ENCODE results near the gene ST7. TPM values are rescaled to one million over a fixed set of nuclear protein-coding genes. Genes with fewer than 3 reads are reported as not detected.

Gene ST7
- polyA plus RNA-seq, 1 donor from 2014 or later: 76.8 TPM

- Histone ChIP-seq H3K79me2 (replicated peaks; ENCODE audit: insufficient read depth, low read length) (no peaks in the 10 kb centered on the region), H3K4me3 (ENCODE audit: low read length) (no peak overlapping the region), H3K4me2 (ENCODE audit: low read length) (no peak overlapping the region), H3K9ac (ENCODE audit: low read length) (no peak overlapping the region), H3K27me3 (ENCODE audit: insufficient read depth, low read depth, low read length) (no peaks in the 10 kb centered on the region), H3K9me2 (ENCODE audit: insufficient read depth, low read length) (no peaks in the 10 kb centered on the region), H3K27ac (ENCODE audit: low read length) (no peak overlapping the region), H4K20me1 (ENCODE audit: insufficient read depth) (no peaks in the 10 kb centered on the region), H3K36me3 (ENCODE audit: insufficient read depth, low read length) (peaks cover 23% of the 10 kb centered on the region), H2AFZ (ENCODE audit: low read depth, low read length) (no peak overlapping the region), H3K9me3 (ENCODE audit: low read length) (no peaks in the 10 kb centered on the region), H3F3A (ENCODE audit: insufficient read depth, low read length, poor library complexity, severe bottlenecking) (no peaks in the 10 kb centered on the region)
- TF ChIP-seq TAF1 (IDR thresholded peaks at IDR 0.05; ENCODE audit: low read depth): no peak
- TF ChIP-seq MXI1 (conservative IDR thresholded peaks at IDR 0.05; ENCODE audit: poor library complexity, severe bottlenecking): no peak
- no peak for TF ChIP-seq CTCF (IDR thresholded peaks at IDR 0.05; ENCODE audit: poor library complexity, severe bottlenecking)
- no peak for TF ChIP-seq EZH2 (IDR thresholded peaks at IDR 0.05; ENCODE audit: borderline replicate concordance, insufficient read depth, low read length, poor library complexity, severe bottlenecking)
- TF ChIP-seq SMC3 (conservative IDR thresholded peaks at IDR 0.05; ENCODE audit: poor library complexity): no peak
- no peak for TF ChIP-seq POLR2AphosphoS5 (IDR thresholded peaks at IDR 0.05)
Measured at GRCh38 chr7:117134889-117135552, 181.7 kb downstream of the ST7 start.

GRCh38 chr7:117135553-117135891 is 182.2 kb downstream of the ST7 start:
- Histone ChIP-seq H3K9me3 (ENCODE audit: low read length) (no peaks in the 10 kb centered on the region), H3K36me3 (ENCODE audit: insufficient read depth, low read length) (peaks cover 23% of the 10 kb centered on the region), H2AFZ (ENCODE audit: low read depth, low read length) (no peak overlapping the region), H3K9me2 (ENCODE audit: insufficient read depth, low read length) (no peaks in the 10 kb centered on the region), H4K20me1 (ENCODE audit: insufficient read depth) (no peaks in the 10 kb centered on the region), H3K9ac (ENCODE audit: low read length) (no peak overlapping the region), H3K4me2 (ENCODE audit: low read length) (no peak overlapping the region), H3K79me2 (replicated peaks; ENCODE audit: insufficient read depth, low read length) (no peaks in the 10 kb centered on the region), H3K27ac (ENCODE audit: low read length) (no peak overlapping the region), H3K27me3 (ENCODE audit: insufficient read depth, low read depth, low read length) (no peaks in the 10 kb centered on the region), H3K4me3 (ENCODE audit: low read length) (no peak overlapping the region), H3F3A (ENCODE audit: insufficient read depth, low read length, poor library complexity, severe bottlenecking) (no peaks in the 10 kb centered on the region)
- TF ChIP-seq EZH2 (IDR thresholded peaks at IDR 0.05; ENCODE audit: borderline replicate concordance, insufficient read depth, low read length, poor library complexity, severe bottlenecking) (no peak), POLR2AphosphoS5 (IDR thresholded peaks at IDR 0.05) (no peak), EP300 (conservative IDR thresholded peaks at IDR 0.05; ENCODE audit: poor library complexity, severe bottlenecking) (no peak), MXI1 (conservative IDR thresholded peaks at IDR 0.05; ENCODE audit: poor library complexity, severe bottlenecking) (no peak)

GRCh38 chr7:117137868-117138267 is 184.6 kb downstream of the ST7 start:
- Histone ChIP-seq H4K20me1 (ENCODE audit: insufficient read depth) (no peaks in the 10 kb centered on the region), H3K36me3 (ENCODE audit: insufficient read depth, low read length) (peaks cover 28% of the 10 kb centered on the region), H3K4me2 (ENCODE audit: low read length) (no peak overlapping the region)

More at GRCh38 chr7:117137868-117138267, 184.6 kb downstream of the ST7 start:
- Histone ChIP-seq H3K27ac (ENCODE audit: low read length) (no peak overlapping the region), H3K79me2 (replicated peaks; ENCODE audit: insufficient read depth, low read length) (no peaks in the 10 kb centered on the region), H3K9me3 (ENCODE audit: low read length) (no peaks in the 10 kb centered on the region), H3F3A (ENCODE audit: insufficient read depth, low read length, poor library complexity, severe bottlenecking) (no peaks in the 10 kb centered on the region), H3K9ac (ENCODE audit: low read length) (no peak overlapping the region), H3K4me3 (ENCODE audit: low read length) (no peak overlapping the region), H3K27me3 (ENCODE audit: insufficient read depth, low read depth, low read length) (no peaks in the 10 kb centered on the region), H3K9me2 (ENCODE audit: insufficient read depth, low read length) (no peaks in the 10 kb centered on the region), H2AFZ (ENCODE audit: low read depth, low read length) (no peak overlapping the region)
- TF ChIP-seq RAD21 (conservative IDR thresholded peaks at IDR 0.05) (no peak), TAF1 (IDR thresholded peaks at IDR 0.05; ENCODE audit: low read depth) (no peak), CTCF (IDR thresholded peaks at IDR 0.05; ENCODE audit: poor library complexity, severe bottlenecking) (no peak), POLR2AphosphoS5 (IDR thresholded peaks at IDR 0.05) (no peak), EP300 (conservative IDR thresholded peaks at IDR 0.05; ENCODE audit: poor library complexity, severe bottlenecking) (no peak), REST (IDR thresholded peaks at IDR 0.05; ENCODE audit: borderline replicate concordance) (no peak), MXI1 (conservative IDR thresholded peaks at IDR 0.05; ENCODE audit: poor library complexity, severe bottlenecking) (no peak)
